GM12878 (cell line): ENCODE data around the gene MEN1. TPM values are rescaled to one million over a fixed set of nuclear protein-coding genes. Genes with fewer than 3 reads are reported as not detected.

Source experiments
- ATAC-seq: fragments of 200-7000 bp; cut with Tn5 transposase; 3 replicates; pipeline ENCODE4 v1.9.1; 2020; ENCODE audit warnings: mild to moderate bottlenecking, moderate library complexity
- BruUV-seq: library from RNA; stranded (reverse); fragments of 400-500 nt; replicated peaks from 2 replicates; lab custom pipeline; 2021; lab: Mats Ljungman, UMichigan
- CTCF ChIA-PET: fragments of 300-600 bp; sonication (Branson Sonifier 250); formaldehyde crosslinking; extraction: SDS; loops from one replicate; lab custom pipeline; 2021; ENCODE audit warnings: inconsistent platforms; lab: Yijun Ruan, JAX
- POLR2A ChIA-PET: fragments of 350-600 bp; formaldehyde crosslinking; extraction: SDS; loops from one replicate; lab custom pipeline; 2021; ENCODE audit warnings: inconsistent platforms; lab: Charles Lee
- RAD21 ChIA-PET: fragments of 300-600 bp; sonication (Branson Sonifier 250); formaldehyde crosslinking; loops from one replicate; lab custom pipeline; 2023; ENCODE audit warnings: antibody characterized with exemption; ENCODE audit not compliant: unreplicated experiment; lab: Charles Lee
- SMC1A ChIA-PET: fragments of 300-600 bp; sonication (Branson Sonifier 250); formaldehyde crosslinking; loops from one replicate; lab custom pipeline; 2023; ENCODE audit not compliant: unreplicated experiment, uncharacterized antibody; lab: Charles Lee
- DNase-seq: peaks from one replicate; pipeline ENCODE4 v3.0.0-alpha.2; 2011; ENCODE audit warnings: low read depth, low spot score
- FAIRE-seq: peaks from 3 replicates; lab custom pipeline; 2011; peaks lifted over from hg19 to GRCh38; lab: Jason Lieb, UNC
- H2AFZ ChIP-seq: 2 replicates; pipeline ENCODE4 v1.6.0; 2011; ENCODE audit warnings: low read depth, low read length, control low read depth; ENCODE audit not compliant: control insufficient read depth
- H3K27ac ChIP-seq: 2 replicates; pipeline ENCODE4 v1.5.1; 2011; ENCODE audit warnings: control low read depth; ENCODE audit not compliant: control insufficient read depth, insufficient read depth
- H3K27me3 ChIP-seq, 2 experiments: replicated peaks in 1 of 2; 2 replicates each; pipeline versions ENCODE4 v1.6.0 to v1.6.1; 2011; ENCODE audit warnings: low read length in 1 of 2; ENCODE audit not compliant: control insufficient read depth in 2 of 2, insufficient read depth in 2 of 2
- H3K36me3 ChIP-seq, 2 experiments: 2 replicates each; pipeline ENCODE4 v1.5.1; 2011; ENCODE audit warnings: low read length in 1 of 2; ENCODE audit not compliant: control insufficient read depth in 2 of 2, insufficient read depth in 2 of 2
- H3K4me1 ChIP-seq: 2 replicates; pipeline ENCODE4 v1.6.1; 2011; ENCODE audit warnings: mild to moderate bottlenecking, low read length, moderate library complexity, mixed read lengths; ENCODE audit not compliant: control insufficient read depth, insufficient read depth
- H3K4me2 ChIP-seq: 2 replicates; pipeline ENCODE4 v1.6.0; 2011; ENCODE audit warnings: control low read depth; ENCODE audit not compliant: control insufficient read depth, insufficient read depth
- H3K4me3 ChIP-seq: fragments of 200-600 bp; sonication (generic); 2 replicates; pipeline ENCODE4 v1.5.1; 2016
- H3K79me2 ChIP-seq: 2 replicates; pipeline ENCODE4 v1.6.0; 2011; ENCODE audit warnings: low read length; ENCODE audit not compliant: control insufficient read depth, insufficient read depth
- H3K9ac ChIP-seq: 2 replicates; pipeline ENCODE4 v1.8.0; 2011; ENCODE audit warnings: low read length, control low read depth, mixed read lengths; ENCODE audit not compliant: control insufficient read depth, insufficient read depth
- H3K9me3 ChIP-seq: replicated peaks from 3 replicates; pipeline ENCODE4 v1.5.1; 2011; ENCODE audit warnings: mild to moderate bottlenecking, low read length; ENCODE audit not compliant: control insufficient read depth, insufficient read depth
- H4K20me1 ChIP-seq: 2 replicates; pipeline ENCODE4 v1.6.0; 2011; ENCODE audit not compliant: control insufficient read depth, insufficient read depth
- CTCF ChIP-seq, 3 experiments: IDR thresholded peaks in 2 of 3; conservative IDR thresholded peaks in 1 of 3; 2 replicates each; pipeline ENCODE4 v1.5.1; 2011; ENCODE audit warnings: low read depth in 3 of 3, low read length in 3 of 3, mild to moderate bottlenecking in 3 of 3, control low read depth in 2 of 3, moderate library complexity in 2 of 3, inconsistent platforms in 1 of 3, mixed read lengths in 1 of 3; ENCODE audit not compliant: control insufficient read depth in 2 of 3, insufficient read depth in 1 of 3; ENCODE audit errors: extremely low read depth in 1 of 3
- HDAC2 ChIP-seq: fragments of 200-600 bp; sonication (generic); IDR thresholded peaks from 2 replicates; pipeline ENCODE4 v1.6.1; 2017
- KDM1A ChIP-seq: fragments of 200-600 bp; sonication (generic); IDR thresholded peaks from 2 replicates; pipeline ENCODE4 v1.6.1; 2016; ENCODE audit warnings: borderline replicate concordance
- MLLT1 ChIP-seq: fragments of 450-650 bp; IDR thresholded peaks from 2 replicates; pipeline ENCODE4 v1.6.1; 2016; ENCODE audit warnings: mild to moderate bottlenecking
- SP1 ChIP-seq: IDR thresholded peaks from one replicate; pipeline ENCODE4 v1.6.1; 2011; ENCODE audit warnings: low read depth, low read length
- ZBTB4 ChIP-seq: fragments of 450-650 bp; formaldehyde crosslinking; IDR thresholded peaks from 2 replicates; pipeline ENCODE4 v1.4.0; 2022; ENCODE audit warnings: mild to moderate bottlenecking, moderate library complexity
- ZNF274 ChIP-seq: IDR thresholded peaks from one replicate; pipeline ENCODE4 v1.8.0; 2011; ENCODE audit not compliant: insufficient read length, insufficient read depth
- WGBS: methylation state at CpG from one replicate; pipeline ENCODE4 v1.1.6; 2016; ENCODE audit warnings: low lambda C conversion rate; ENCODE audit not compliant: insufficient replicate concordance, insufficient coverage; ENCODE audit errors: missing lambda C conversion rate; 5-methylcytosine and 5-hydroxymethylcytosine counted together
- in situ Hi-C: fragments of 300-500 bp; cut with MboI; formaldehyde crosslinking; loops from 9 replicates; pipeline ENCODE4 v1.14.3; 2018; ENCODE audit warnings: mixed read lengths
- intact Hi-C: fragments of 100-400 bp; cut with micrococcal nuclease; formaldehyde crosslinking; loops from one replicate; pipeline ENCODE4 v1.14.2; 2022; ENCODE audit not compliant: unreplicated experiment
- polyA plus RNA-seq, 11 experiments: library from polyadenylated mRNA; depleted of rRNA in 4 of 11; unstranded in 6 of 11; stranded (reverse) in 5 of 11; fragments of >200 nt; fragmentation: Nextera tagmentation in 4 of 11; fragmentation: Illumina TruSeq in 1 of 11; extraction: Ambion mirVana in 4 of 11; extraction: Trizol in 1 of 11; gene quantifications; 1 replicate in 1 of 11; 2 replicates in 10 of 11; pipeline versions ENCODE4 v1.2.1 to v1.2.3, GENCODE V29; 2011 to 2016; ENCODE audit warnings: inconsistent platforms in 2 of 11, missing spikeins in 2 of 11, low read depth in 1 of 11
- total RNA-seq, 4 experiments: library from RNA; depleted of rRNA in 3 of 4; stranded (reverse); fragments of >200 nt in 3 of 4; fragmentation: Illumina TruSeq in 1 of 4; extraction: Trizol in 1 of 4; gene quantifications; 2 replicates each; pipeline versions ENCODE4 v1.2.1 to v1.2.3, GENCODE V29; 2013 to 2021

Gene MEN1
- total and polyA plus RNA-seq, 10 of the 15 experiments (the other 5 are each of a cell fraction or from before 2014, with no cell fraction given): 2.5 to 39.7 (median 20.7) TPM

GRCh38 chr11:64759131-64759721, 51.1 kb downstream of the MEN1 start (continued):
- no peak for TF ChIP-seq ZBTB4 (CRISPR knock-in tag)

GRCh38 chr11:64758330-64759079, 51.8 kb downstream of the MEN1 start:
- ChIA-PET RAD21 (no interaction called here), POLR2A (no interaction called here), SMC1A (no interaction called here), CTCF (no interaction called here)
- Histone ChIP-seq H3K4me2 (no peak overlapping the region), H3K4me1 (peaks cover 2% of the 10 kb centered on the region), H3K9me3 (no peaks in the 10 kb centered on the region), H3K79me2 (no peaks in the 10 kb centered on the region), H2AFZ (no peak overlapping the region), H3K4me3 (no peak overlapping the region), H3K9ac (no peak overlapping the region), H3K27me3 (no peaks in the 10 kb centered on the region), H3K27ac (no peak overlapping the region), H4K20me1 (no peaks in the 10 kb centered on the region), H3K36me3 (peaks cover 0 to 6% of the 10 kb centered on the region in 2 experiments; a peak in 2 of 4 replicates)
- 70% methylated on average over 15 of the region's 15 CpGs for WGBS
- DNase-seq (no peak), FAIRE-seq (no peak), ATAC-seq (no peak)
- no TSS peak for BruUV-seq
- TF ChIP-seq MLLT1: no peak
- TF ChIP-seq SP1: no peak
- TF ChIP-seq ZNF274: no peak
- TF ChIP-seq HDAC2: no peak
- TF ChIP-seq CTCF (IDR thresholded peaks at IDR 0.05 in 2 of 3, conservative IDR thresholded peaks at IDR 0.05 in 1 of 3; ENCODE audit: control insufficient read depth in 2 of 3, extremely low read depth in 1 of 3, insufficient read depth in 1 of 3, low read depth in 3 of 3, low read length in 3 of 3): no peak
- TF ChIP-seq KDM1A: no peak
- in situ Hi-C loops (no loop called here), intact Hi-C loops (no loop called here)
